ENCODE data around the gene FGGY. TPM values are rescaled to one million over a fixed set of nuclear protein-coding genes. Genes with fewer than 3 reads are reported as not detected.

The FGGY gene
- total RNA-seq, 1 donor from 2014 or later = 24.3 TPM

- TF ChIP-seq, protein P1, sequence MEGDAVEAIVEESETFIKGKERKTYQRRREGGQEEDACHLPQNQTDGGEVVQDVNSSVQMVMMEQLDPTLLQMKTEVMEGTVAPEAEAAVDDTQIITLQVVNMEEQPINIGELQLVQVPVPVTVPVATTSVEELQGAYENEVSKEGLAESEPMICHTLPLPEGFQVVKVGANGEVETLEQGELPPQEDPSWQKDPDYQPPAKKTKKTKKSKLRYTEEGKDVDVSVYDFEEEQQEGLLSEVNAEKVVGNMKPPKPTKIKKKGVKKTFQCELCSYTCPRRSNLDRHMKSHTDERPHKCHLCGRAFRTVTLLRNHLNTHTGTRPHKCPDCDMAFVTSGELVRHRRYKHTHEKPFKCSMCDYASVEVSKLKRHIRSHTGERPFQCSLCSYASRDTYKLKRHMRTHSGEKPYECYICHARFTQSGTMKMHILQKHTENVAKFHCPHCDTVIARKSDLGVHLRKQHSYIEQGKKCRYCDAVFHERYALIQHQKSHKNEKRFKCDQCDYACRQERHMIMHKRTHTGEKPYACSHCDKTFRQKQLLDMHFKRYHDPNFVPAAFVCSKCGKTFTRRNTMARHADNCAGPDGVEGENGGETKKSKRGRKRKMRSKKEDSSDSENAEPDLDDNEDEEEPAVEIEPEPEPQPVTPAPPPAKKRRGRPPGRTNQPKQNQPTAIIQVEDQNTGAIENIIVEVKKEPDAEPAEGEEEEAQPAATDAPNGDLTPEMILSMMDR (conservative IDR thresholded peaks at IDR 0.05; ENCODE audit: low read depth, low read length) = no peak
- no peak for DNase-seq (ENCODE audit: low read depth)
- H3K4me3 ChIP-seq (ENCODE audit: low read depth, low read length) = no peak overlapping the region
Observed at GRCh38 chr1:59747420-59748024, 450.6 kb downstream of the FGGY start.

DNA sequence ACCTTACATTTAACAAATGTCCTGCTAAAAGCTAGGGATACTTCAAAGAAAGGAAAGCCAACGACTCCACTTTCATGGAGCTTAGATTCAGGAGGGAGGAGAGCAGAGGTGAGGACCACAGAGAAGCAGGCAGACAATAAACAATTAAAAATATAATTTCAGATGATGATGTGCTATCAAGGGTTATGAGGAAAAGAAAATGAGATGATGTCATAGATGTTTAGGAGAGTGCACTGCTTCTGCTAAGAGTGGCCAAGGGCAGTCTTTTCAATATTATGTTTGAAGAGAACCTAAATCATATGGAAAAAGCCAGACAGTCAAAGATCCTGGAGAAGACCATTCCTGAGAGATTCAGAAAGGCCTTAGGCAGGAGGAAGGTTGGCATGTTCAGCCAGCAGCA is 451.2 kb downstream of the FGGY start:
- H3K4me3 ChIP-seq (ENCODE audit: low read depth, low read length) = no peak overlapping the region
- DNase-seq (ENCODE audit: low read depth) = no peak
- TF ChIP-seq, protein P1 (conservative IDR thresholded peaks at IDR 0.05; ENCODE audit: low read depth, low read length) = no peak

- no peak overlapping the region for H3K4me3 ChIP-seq (ENCODE audit: low read depth, low read length)
- TF ChIP-seq, protein P1 (conservative IDR thresholded peaks at IDR 0.05; ENCODE audit: low read depth, low read length) = no peak
- DNase-seq (ENCODE audit: low read depth) = no peak
Observed at GRCh38 chr1:59750328-59751003, 453.6 kb downstream of the FGGY start.

- no peak overlapping the region for H3K4me3 ChIP-seq (ENCODE audit: low read depth, low read length)
- TF ChIP-seq, protein P1 (conservative IDR thresholded peaks at IDR 0.05; ENCODE audit: low read depth, low read length) = no peak
- DNase-seq (ENCODE audit: low read depth) = no peak
Observed at GRCh38 chr1:59751004-59751395, 454.1 kb downstream of the FGGY start.

DNA sequence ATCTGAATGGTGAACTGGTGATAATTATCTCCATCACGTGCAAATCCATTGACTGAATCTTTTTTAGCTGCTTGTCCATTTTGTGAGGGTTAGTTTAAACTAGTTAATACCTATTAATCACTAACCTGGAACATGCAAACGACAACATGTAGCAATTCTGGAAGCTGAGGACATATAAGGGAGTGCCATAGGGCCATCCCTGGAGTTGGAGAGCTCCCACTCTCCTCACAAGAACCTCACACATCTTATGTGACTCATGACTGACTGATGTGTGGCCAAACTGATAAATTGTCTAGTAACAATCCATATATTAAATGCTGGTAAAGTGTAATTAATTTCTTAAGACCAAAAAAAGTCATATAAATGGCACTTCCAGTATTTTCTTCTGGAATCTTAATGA is 454.9 kb downstream of the FGGY start:
- DNase-seq (ENCODE audit: low read depth) = no peak
- H3K4me3 ChIP-seq (ENCODE audit: low read depth, low read length) = no peak overlapping the region
- TF ChIP-seq, protein P1 (conservative IDR thresholded peaks at IDR 0.05; ENCODE audit: low read depth, low read length) = no peak

GRCh38 chr1:59752556-59753414 is 455.9 kb downstream of the FGGY start:
- H3K4me3 ChIP-seq (ENCODE audit: low read depth, low read length) = no peak overlapping the region
- no peak for DNase-seq (ENCODE audit: low read depth)
- TF ChIP-seq, protein P1 (conservative IDR thresholded peaks at IDR 0.05; ENCODE audit: low read depth, low read length) = no peak
